NCI-H2227 treated with DMSO at 0.1 percent for 48 hours (cell line): Measurements from ENCODE around the gene NDUFB1.

Source experiments
- DNase-seq: peaks from one replicate; lab custom pipeline; 2025; lab: John Stamatoyannopoulos, UW

Gene NDUFB1

DNA sequence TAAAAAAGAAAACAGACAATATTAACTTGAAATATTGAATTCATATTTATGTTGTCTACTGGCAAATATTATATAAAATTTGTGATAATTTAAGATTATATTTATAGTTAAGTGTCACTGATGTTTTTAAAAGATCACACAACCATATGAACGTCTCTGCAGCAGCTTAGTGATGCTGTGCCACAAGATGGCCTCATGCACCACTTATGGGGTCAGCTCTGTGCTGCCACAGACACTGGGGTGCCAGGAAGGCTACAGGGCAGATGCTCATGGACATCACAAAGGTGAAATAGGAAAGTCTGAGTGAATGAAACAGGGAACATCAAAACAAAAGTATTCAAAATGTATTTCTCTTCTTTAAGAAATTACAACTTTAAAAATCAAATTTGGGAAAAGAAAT is 28.2 kb downstream of the NDUFB1 start:
- DNase-seq, result no peak

DNA sequence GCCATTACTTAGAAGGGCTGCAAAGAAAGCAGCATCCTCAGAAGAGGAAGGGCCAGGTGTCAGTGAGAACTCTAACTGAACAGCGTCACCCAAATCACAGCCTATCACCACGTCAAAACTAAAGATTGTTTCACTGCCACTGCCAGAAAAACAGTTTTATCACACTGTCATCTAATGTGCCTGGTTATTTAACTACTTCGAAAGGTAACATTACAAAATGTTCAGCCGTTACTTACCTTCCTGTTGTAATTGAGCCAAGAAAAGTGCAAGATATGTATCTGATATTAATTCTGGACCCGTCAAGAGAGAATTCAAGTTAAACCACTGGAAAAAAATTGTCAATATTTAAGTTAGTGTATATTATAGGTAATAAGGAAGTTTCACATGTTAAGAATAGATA is 33.0 kb downstream of the NDUFB1 start:
- no peak for DNase-seq

DNA sequence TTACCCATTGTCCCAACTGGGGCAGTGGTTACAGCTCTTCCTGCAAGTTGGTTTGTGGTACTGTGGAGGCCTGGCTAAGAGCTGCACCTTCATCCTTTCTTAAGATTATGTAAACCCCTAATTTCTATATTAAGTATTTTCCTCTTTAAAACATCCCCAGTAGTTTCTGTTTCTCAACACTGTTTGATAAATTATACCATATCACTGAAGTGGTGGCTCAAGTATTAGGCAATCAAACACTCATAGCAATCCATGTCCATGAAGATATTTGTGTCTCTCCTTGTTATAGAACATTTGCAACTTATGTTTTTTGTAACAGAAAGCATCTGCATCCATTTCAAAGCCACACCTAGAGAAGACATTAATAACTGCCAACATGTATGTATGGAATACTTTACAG is 47.0 kb downstream of the NDUFB1 start:
- DNase-seq, result no peak
